ENCODE results near the gene PHC2. TPM values are rescaled to one million over a fixed set of nuclear protein-coding genes. Genes with fewer than 3 reads are reported as not detected.

PHC2 gene
- total RNA-seq, 4 donors from 2014 or later: 70.2 to 114 (median 77.2) TPM

- peak overlapping the region; percentile 38 for H3K4me3 ChIP-seq (ENCODE audit: low read depth, poor library complexity, severe bottlenecking)
- peak in 1 of 2 donors; percentile 87 for DNase-seq (ENCODE audit: low spot score in 2 of 2)
- intact Hi-C loops (cut with DNase I; ENCODE audit: low total_unique reads): no loop called here
- TF ChIP-seq CTCF (IDR thresholded peaks at IDR 0.05): no peak
- no peak for TF ChIP-seq POLR2A (IDR thresholded peaks at IDR 0.05)
- 10 to 26% methylated on average over 18 to 40 of the region's 54 CpGs for WGBS, 2 donors
These were observed 821 bp downstream of the PHC2 start for GRCh38 chr1:33429856-33430691.

- intact Hi-C loops (cut with DNase I; ENCODE audit: low total_unique reads): no loop called here
- DNase-seq (ENCODE audit: low spot score in 2 of 2): no peak
- no peak for TF ChIP-seq POLR2A (IDR thresholded peaks at IDR 0.05)
- no peak for TF ChIP-seq CTCF (IDR thresholded peaks at IDR 0.05)
- H3K4me3 ChIP-seq (ENCODE audit: low read depth, poor library complexity, severe bottlenecking): no peak overlapping the region
- 94 to 95% methylated on average over 2 of the region's 2 CpGs for WGBS, 2 donors
These were observed 1.6 kb downstream of the PHC2 start for GRCh38 chr1:33429332-33429731.

GRCh38 chr1:33428661-33429060 lies 2.2 kb downstream of the PHC2 start:
- no peak for TF ChIP-seq CTCF (IDR thresholded peaks at IDR 0.05)
- no peak for TF ChIP-seq POLR2A (IDR thresholded peaks at IDR 0.05)
- intact Hi-C loops (cut with DNase I; ENCODE audit: low total_unique reads): no loop called here
- WGBS, 2 donors: 96 to 100% methylated on average over 2 of the region's 2 CpGs

GRCh38 chr1:33426916-33427315 lies 4.0 kb downstream of the PHC2 start:
- TF ChIP-seq POLR2A (IDR thresholded peaks at IDR 0.05) (no peak), CTCF (IDR thresholded peaks at IDR 0.05) (no peak)
- WGBS, 2 donors: 70 to 80% methylated on average over 3 of the region's 3 CpGs
- no peak for DNase-seq (ENCODE audit: low spot score in 2 of 2)
- intact Hi-C loops (cut with DNase I; ENCODE audit: low total_unique reads): no loop called here
- H3K4me3 ChIP-seq (ENCODE audit: low read depth, poor library complexity, severe bottlenecking): no peak overlapping the region

More at GRCh38 chr1:33428661-33429060, 2.2 kb downstream of the PHC2 start:
- no peak overlapping the region for H3K4me3 ChIP-seq (ENCODE audit: low read depth, poor library complexity, severe bottlenecking)
- no peak for DNase-seq (ENCODE audit: low spot score in 2 of 2)

GRCh38 chr1:33425900-33426299 lies 5.0 kb downstream of the PHC2 start:
- no peak for DNase-seq (ENCODE audit: low spot score in 2 of 2)
- H3K4me3 ChIP-seq (ENCODE audit: low read depth, poor library complexity, severe bottlenecking): no peak overlapping the region
- no peak for TF ChIP-seq POLR2A (IDR thresholded peaks at IDR 0.05)
- TF ChIP-seq CTCF (IDR thresholded peaks at IDR 0.05): no peak
- WGBS, 2 donors: 92 to 97% methylated on average over 2 of the region's 2 CpGs
- intact Hi-C loops (cut with DNase I; ENCODE audit: low total_unique reads): no loop called here

Measured in lower leg skin (tissue), 4 donors.